Endothelial cell of umbilical vein (primary cell): Measurements from ENCODE around the gene DYNC1H1. TPM values are rescaled to one million over a fixed set of nuclear protein-coding genes. Genes with fewer than 3 reads are reported as not detected.

ENCODE experiments used
- BruUV-seq: library from RNA; stranded (reverse); fragments of 400-500 nt; replicated peaks from 2 replicates; lab custom pipeline; 2021; lab: Mats Ljungman, UMichigan
- CTCF ChIA-PET: fragments of 300-600, 350-600 bp; sonication (Branson Sonifier 250); formaldehyde crosslinking; loops from one replicate; lab custom pipeline; 2021; ENCODE audit warnings: antibody characterized with exemption, inconsistent platforms; lab: Charles Lee
- POLR2A ChIA-PET: fragments of 300-600, 350-600 bp; sonication (Branson Sonifier 250); formaldehyde crosslinking; loops from one replicate; lab custom pipeline; 2021; ENCODE audit warnings: antibody characterized with exemption, inconsistent platforms; lab: Charles Lee
- DNase-seq: peaks from one replicate; pipeline ENCODE4 v3.0.0-alpha.2; 2011; ENCODE audit warnings: low read depth, low spot score
- FAIRE-seq: peaks from 2 replicates; lab custom pipeline; 2011; peaks lifted over from hg19 to GRCh38; lab: Jason Lieb, UNC
- H2AFZ ChIP-seq: 2 replicates; pipeline ENCODE4 v1.6.0; 2012; ENCODE audit warnings: low read depth, low read length, control low read depth, inconsistent platforms
- H3K27ac ChIP-seq: 2 replicates; pipeline ENCODE4 v1.5.1; 2011; ENCODE audit warnings: low read depth, mild to moderate bottlenecking, control low read depth, low read length, moderate library complexity; ENCODE audit not compliant: insufficient read depth
- H3K27me3 ChIP-seq, 2 experiments: 2 replicates each; pipeline versions ENCODE4 v1.6.0 to v1.6.1; 2011; ENCODE audit warnings: low read length in 2 of 2, mixed read lengths in 1 of 2; ENCODE audit not compliant: control insufficient read depth in 2 of 2, insufficient read depth in 2 of 2
- H3K36me3 ChIP-seq, 2 experiments: 2 replicates in 1 of 2; 3 replicates in 1 of 2; pipeline ENCODE4 v1.5.1; 2011; ENCODE audit warnings: low read length in 2 of 2, mild to moderate bottlenecking in 1 of 2, moderate library complexity in 1 of 2; ENCODE audit not compliant: control insufficient read depth in 2 of 2, insufficient read depth in 2 of 2; ENCODE audit errors: extremely low read depth in 1 of 2
- H3K4me1 ChIP-seq: 3 replicates; pipeline ENCODE4 v1.5.1; 2011; ENCODE audit warnings: mild to moderate bottlenecking, low read length; ENCODE audit not compliant: control insufficient read depth, insufficient read depth; ENCODE audit errors: extremely low read depth
- H3K4me2 ChIP-seq: 2 replicates; pipeline ENCODE4 v1.6.1; 2011; ENCODE audit warnings: low read length, control low read depth, mixed read lengths; ENCODE audit not compliant: insufficient read depth
- H3K4me3 ChIP-seq, 3 experiments: fragments of 200-600 bp in 1 of 3; sonication (generic), shearing (Covaris generic) in 1 of 3; replicated peaks in 1 of 3; 2 replicates each; pipeline ENCODE4 v1.5.1; 2011 to 2016; ENCODE audit warnings: control low read depth in 3 of 3, low read length in 3 of 3, mild to moderate bottlenecking in 2 of 3, inconsistent platforms in 1 of 3, low read depth in 1 of 3, moderate library complexity in 1 of 3; ENCODE audit not compliant: insufficient read depth in 1 of 3
- H3K79me2 ChIP-seq: 2 replicates; pipeline ENCODE4 v1.6.0; 2012; ENCODE audit warnings: low read length, inconsistent platforms; ENCODE audit not compliant: control insufficient read depth, insufficient read depth
- H3K9ac ChIP-seq: replicated peaks from 2 replicates; pipeline ENCODE3; 2011; ENCODE audit warnings: low read length, control low read depth; ENCODE audit not compliant: insufficient read depth; ENCODE audit errors: extremely low read depth
- H3K9me1 ChIP-seq: replicated peaks from 3 replicates; pipeline ENCODE4 v1.6.0; 2011; ENCODE audit warnings: mild to moderate bottlenecking, low read length; ENCODE audit not compliant: control insufficient read depth, insufficient read depth; ENCODE audit errors: extremely low read depth
- H3K9me3 ChIP-seq: replicated peaks from 2 replicates; pipeline ENCODE4 v1.5.1; 2012; ENCODE audit warnings: low read length, inconsistent platforms; ENCODE audit not compliant: control insufficient read depth, insufficient read depth
- H4K20me1 ChIP-seq: replicated peaks from 2 replicates; pipeline ENCODE3; 2011; ENCODE audit warnings: mild to moderate bottlenecking, low read length; ENCODE audit not compliant: control insufficient read depth, insufficient read depth; ENCODE audit errors: extremely low read depth
- EZH2 ChIP-seq: IDR thresholded peaks from 2 replicates; pipeline ENCODE4 v1.6.1; 2012; ENCODE audit warnings: borderline replicate concordance, low read depth, mild to moderate bottlenecking, moderate library complexity, low read length, inconsistent platforms; ENCODE audit not compliant: severe bottlenecking
- FOS ChIP-seq: IDR thresholded peaks from 2 replicates; pipeline ENCODE4 v1.6.1; 2011; ENCODE audit warnings: mild to moderate bottlenecking, low read length, moderate library complexity, borderline replicate concordance; ENCODE audit not compliant: insufficient read depth
- GATA2 ChIP-seq: IDR thresholded peaks from 2 replicates; pipeline ENCODE4 v1.7.0; 2011; ENCODE audit warnings: low read depth, mild to moderate bottlenecking, moderate library complexity, mixed read lengths, low read length; ENCODE audit not compliant: insufficient read length, insufficient read depth
- JUN ChIP-seq: IDR thresholded peaks from 2 replicates; pipeline ENCODE4 v1.6.1; 2011; ENCODE audit warnings: borderline replicate concordance, low read depth; ENCODE audit not compliant: insufficient read length, insufficient read depth
- MYC ChIP-seq: IDR thresholded peaks from one replicate; pipeline ENCODE4 v1.6.1; 2011; ENCODE audit warnings: mild to moderate bottlenecking, low read depth, low read length
- POLR2A ChIP-seq: IDR thresholded peaks from 2 replicates; pipeline ENCODE4 v1.6.1; 2012; ENCODE audit warnings: low read depth, mild to moderate bottlenecking, control low read depth, low read length
- POLR2AphosphoS5 ChIP-seq: IDR thresholded peaks from 2 replicates; pipeline ENCODE4 v1.6.1; 2012; ENCODE audit warnings: low read depth, mild to moderate bottlenecking, control low read depth, low read length, moderate library complexity; ENCODE audit not compliant: insufficient read depth
- dilution Hi-C: fragments of 300-500 bp; cut with MboI; formaldehyde crosslinking; loops from one replicate; pipeline ENCODE4 v1.15.0; 2019; ENCODE audit warnings: low sequenced_read_pairs; ENCODE audit not compliant: extremely low pct_ligation_motif_present
- intact Hi-C: fragments of 100-400 bp; cut with micrococcal nuclease; formaldehyde crosslinking; loops from one replicate; pipeline ENCODE4 v1.10.0; 2022
- polyA plus RNA-seq, 4 experiments: library from polyadenylated mRNA; depleted of rRNA in 3 of 4; stranded (reverse) in 3 of 4; unstranded in 1 of 4; fragments of >200 nt; gene quantifications; 2 replicates each; pipeline versions ENCODE4 v1.2.1 to v1.2.3, GENCODE V29; 2011 to 2012; ENCODE audit warnings: missing spikeins in 1 of 4
- total RNA-seq: library from RNA; stranded (reverse); gene quantifications from 2 replicates; pipeline ENCODE4 v1.2.3, GENCODE V29; 2021
- TF ChIP-seq, protein P1 (sequence below): IDR thresholded peaks from 2 replicates; pipeline ENCODE4 v1.6.1; 2011; ENCODE audit not compliant: insufficient read depth, insufficient read length
- TF ChIP-seq, protein P2 (sequence below), 2 donors: IDR thresholded peaks; 1 replicate in 1 of 2; 2 replicates in 1 of 2; pipeline ENCODE4 v1.5.1; 2011; ENCODE audit warnings: low read length in 2 of 2, mild to moderate bottlenecking in 2 of 2, moderate library complexity in 2 of 2, control low read depth in 1 of 2, inconsistent platforms in 1 of 2, low read depth in 1 of 2; ENCODE audit not compliant: insufficient read depth in 1 of 2; ENCODE audit errors: extremely low read depth in 1 of 2

Gene DYNC1H1
- total and polyA plus RNA-seq, 2 donors (not counting 3 experiments of a cell fraction or from before 2014, with no cell fraction given), result 254 to 648 TPM

DNA sequence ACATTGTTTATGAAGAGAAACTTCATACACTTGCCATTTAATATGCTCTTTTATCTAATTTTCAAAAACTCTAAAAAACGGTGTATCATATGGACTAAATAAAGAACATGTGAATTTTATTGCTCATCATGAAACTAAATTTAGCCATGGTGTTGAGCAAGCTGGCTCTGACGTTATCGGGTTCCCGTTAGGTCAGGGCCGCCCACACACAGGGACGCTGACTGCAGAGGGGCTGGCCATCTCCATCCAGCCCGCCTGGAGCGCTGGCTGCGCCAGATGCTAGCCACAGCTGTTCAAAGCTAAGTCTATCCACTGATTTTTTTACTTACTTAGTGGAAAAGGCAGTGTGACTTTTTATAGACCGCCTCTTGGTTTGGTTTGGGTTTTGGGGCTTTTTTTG lies 36.5 kb upstream of the DYNC1H1 start:
- POLR2A ChIA-PET, result no interaction called here
- no peak overlapping the region for H2AFZ ChIP-seq
- no peaks in the 10 kb centered on the region for H3K79me2 ChIP-seq
- no peak for DNase-seq
- FAIRE-seq, result no peak
- BruUV-seq, result no TSS peak
- H3K9me1 ChIP-seq, result no peaks in the 10 kb centered on the region
- H3K4me1 ChIP-seq, result no peaks in the 10 kb centered on the region
- H3K9me3 ChIP-seq, result no peaks in the 10 kb centered on the region
- peaks cover 0 to 5% of the 10 kb centered on the region in 2 experiments for H3K36me3 ChIP-seq
- CTCF ChIA-PET, result interaction anchor here (1.4 kb wide), 1 partner anchor 157 kb away, joined by 6 read pairs; no protein-coding TSS in a partner anchor
- no peak overlapping the region for H3K4me3 ChIP-seq
- H3K4me2 ChIP-seq, result no peak overlapping the region
- intact Hi-C loops (no loop called here), dilution Hi-C loops (no loop called here)
- TF ChIP-seq, protein P1, sequence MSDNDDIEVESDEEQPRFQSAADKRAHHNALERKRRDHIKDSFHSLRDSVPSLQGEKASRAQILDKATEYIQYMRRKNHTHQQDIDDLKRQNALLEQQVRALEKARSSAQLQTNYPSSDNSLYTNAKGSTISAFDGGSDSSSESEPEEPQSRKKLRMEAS, result no peak
- TF ChIP-seq EZH2, result no peak
- no peak for TF ChIP-seq POLR2AphosphoS5
- no peak for TF ChIP-seq JUN
- no peak for TF ChIP-seq FOS
- no peak for TF ChIP-seq GATA2
- TF ChIP-seq, protein P2, sequence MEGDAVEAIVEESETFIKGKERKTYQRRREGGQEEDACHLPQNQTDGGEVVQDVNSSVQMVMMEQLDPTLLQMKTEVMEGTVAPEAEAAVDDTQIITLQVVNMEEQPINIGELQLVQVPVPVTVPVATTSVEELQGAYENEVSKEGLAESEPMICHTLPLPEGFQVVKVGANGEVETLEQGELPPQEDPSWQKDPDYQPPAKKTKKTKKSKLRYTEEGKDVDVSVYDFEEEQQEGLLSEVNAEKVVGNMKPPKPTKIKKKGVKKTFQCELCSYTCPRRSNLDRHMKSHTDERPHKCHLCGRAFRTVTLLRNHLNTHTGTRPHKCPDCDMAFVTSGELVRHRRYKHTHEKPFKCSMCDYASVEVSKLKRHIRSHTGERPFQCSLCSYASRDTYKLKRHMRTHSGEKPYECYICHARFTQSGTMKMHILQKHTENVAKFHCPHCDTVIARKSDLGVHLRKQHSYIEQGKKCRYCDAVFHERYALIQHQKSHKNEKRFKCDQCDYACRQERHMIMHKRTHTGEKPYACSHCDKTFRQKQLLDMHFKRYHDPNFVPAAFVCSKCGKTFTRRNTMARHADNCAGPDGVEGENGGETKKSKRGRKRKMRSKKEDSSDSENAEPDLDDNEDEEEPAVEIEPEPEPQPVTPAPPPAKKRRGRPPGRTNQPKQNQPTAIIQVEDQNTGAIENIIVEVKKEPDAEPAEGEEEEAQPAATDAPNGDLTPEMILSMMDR (IDR thresholded peaks at IDR 0.05; ENCODE audit: extremely low read depth in 1 of 2, insufficient read depth in 1 of 2, low read depth in 1 of 2, low read length in 2 of 2), result no peak
- no peak for TF ChIP-seq MYC
- TF ChIP-seq POLR2A, result no peak
- no peaks in the 10 kb centered on the region for H3K27me3 ChIP-seq
- no peak overlapping the region for H3K9ac ChIP-seq
- H4K20me1 ChIP-seq, result no peaks in the 10 kb centered on the region
- no peak overlapping the region for H3K27ac ChIP-seq
